Measurements from ENCODE around the gene TMEM87B.

The TMEM87B gene, protein sequence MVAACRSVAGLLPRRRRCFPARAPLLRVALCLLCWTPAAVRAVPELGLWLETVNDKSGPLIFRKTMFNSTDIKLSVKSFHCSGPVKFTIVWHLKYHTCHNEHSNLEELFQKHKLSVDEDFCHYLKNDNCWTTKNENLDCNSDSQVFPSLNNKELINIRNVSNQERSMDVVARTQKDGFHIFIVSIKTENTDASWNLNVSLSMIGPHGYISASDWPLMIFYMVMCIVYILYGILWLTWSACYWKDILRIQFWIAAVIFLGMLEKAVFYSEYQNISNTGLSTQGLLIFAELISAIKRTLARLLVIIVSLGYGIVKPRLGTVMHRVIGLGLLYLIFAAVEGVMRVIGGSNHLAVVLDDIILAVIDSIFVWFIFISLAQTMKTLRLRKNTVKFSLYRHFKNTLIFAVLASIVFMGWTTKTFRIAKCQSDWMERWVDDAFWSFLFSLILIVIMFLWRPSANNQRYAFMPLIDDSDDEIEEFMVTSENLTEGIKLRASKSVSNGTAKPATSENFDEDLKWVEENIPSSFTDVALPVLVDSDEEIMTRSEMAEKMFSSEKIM

DNA sequence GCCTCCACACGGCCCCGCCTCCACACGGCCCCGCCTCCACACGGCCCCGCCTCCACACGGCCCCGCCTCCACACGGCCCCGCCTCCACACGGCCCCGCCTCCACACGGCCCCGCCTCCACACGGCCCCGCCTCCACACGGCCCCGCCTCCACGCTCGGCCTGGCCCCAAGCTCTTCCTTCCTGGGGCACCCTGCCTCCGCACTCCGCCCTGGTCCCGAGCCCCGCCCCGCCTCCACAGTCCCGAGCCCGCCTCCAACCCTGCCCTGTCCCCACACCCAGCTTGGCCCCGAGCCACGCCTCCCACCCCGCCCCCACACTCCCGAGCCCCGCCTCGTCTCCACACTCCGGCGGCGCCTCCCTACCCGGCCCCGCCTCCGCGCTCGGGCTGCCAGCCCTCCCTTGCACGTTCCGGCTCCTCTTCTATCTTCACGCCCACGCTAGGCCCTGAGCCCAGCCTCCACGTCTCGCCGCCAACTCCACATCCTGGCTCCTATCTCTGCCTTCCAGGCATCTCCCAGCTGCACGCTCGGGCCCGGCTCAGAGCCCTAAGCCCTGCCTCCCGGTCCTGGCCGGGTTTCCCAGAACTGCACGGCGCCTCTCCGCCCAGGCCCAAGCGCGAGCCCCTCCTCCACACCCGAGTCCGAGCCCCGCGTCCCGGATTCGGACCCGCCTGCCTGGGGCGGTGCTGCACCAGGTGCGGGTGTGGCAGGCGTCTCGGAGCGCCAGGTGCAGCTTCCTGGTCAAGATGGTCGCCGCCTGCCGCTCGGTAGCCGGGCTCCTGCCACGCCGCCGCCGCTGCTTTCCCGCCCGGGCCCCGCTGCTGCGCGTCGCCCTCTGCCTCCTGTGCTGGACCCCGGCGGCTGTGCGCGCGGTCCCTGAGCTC lies at the start of gene TMEM87B:
Gene TMEM87B (plus strand): TSS at position 423 of the 883 bp plus-strand sequence. CDS start 323 bp downstream, at position 746.
- Histone ChIP-seq H3K27ac (ENCODE audit: low read depth, low read length) (peak within 1 kb of the TSS; percentile 99), H3K9ac (ENCODE audit: low read depth in 1 of 2, low read length in 2 of 2) (peak within 1 kb of the TSS; percentile 93 to 94), H3K4me1 (ENCODE audit: control insufficient read depth in 1 of 2, insufficient read depth in 2 of 2, low read length in 2 of 2) (peaks cover 44 to 45% of the 10 kb centered on the region in 2 donors), H3K9me3 (ENCODE audit: control insufficient read depth in 1 of 2, low read length in 2 of 2) (no peaks in the 10 kb centered on the region), H3K27me3 (ENCODE audit: control insufficient read depth in 1 of 2, insufficient read depth in 2 of 2, low read length in 2 of 2) (no peaks in the 10 kb centered on the region), H3K36me3 (ENCODE audit: control insufficient read depth in 1 of 2, insufficient read depth in 2 of 2, low read length in 2 of 2) (no peaks in the 10 kb centered on the region), H3K4me3 (ENCODE audit: low read depth in 1 of 2, low read length in 2 of 2) (peak within 1 kb of the TSS; percentile 91 to 95)

DNA sequence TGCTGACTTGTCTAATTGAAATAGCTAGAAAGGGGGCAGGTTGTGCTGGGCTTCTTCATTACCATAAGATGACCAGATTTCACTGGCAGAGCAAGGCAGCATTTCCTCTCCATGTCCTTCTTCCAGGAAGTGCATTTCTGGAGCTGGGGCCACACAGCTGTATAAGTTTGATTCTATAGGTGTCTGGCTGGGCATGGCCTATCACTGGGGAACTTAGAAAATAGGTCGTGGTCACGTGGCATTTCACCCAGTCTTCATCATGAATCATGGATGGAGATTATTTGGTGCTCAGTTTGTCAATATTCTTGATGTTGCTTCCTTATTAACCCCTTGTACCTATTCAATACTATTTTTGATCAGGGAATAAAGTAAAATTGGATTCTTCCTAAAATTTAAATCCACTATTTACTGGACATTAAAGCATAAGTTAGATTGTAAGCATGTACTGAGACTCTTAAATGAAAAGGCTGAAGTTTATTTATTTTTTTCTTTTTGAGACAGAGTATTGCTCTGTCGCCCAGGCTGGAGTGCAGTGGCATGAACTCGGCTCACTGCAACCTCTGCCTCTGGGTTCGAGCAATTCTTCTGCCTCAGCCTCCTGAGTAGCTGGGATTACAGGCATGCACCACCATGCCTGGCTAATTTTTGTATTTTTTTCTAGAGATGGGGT lies 49.5 kb upstream of the TMEM87B start:
- H3K36me3 ChIP-seq (ENCODE audit: control insufficient read depth in 1 of 2, insufficient read depth in 2 of 2, low read length in 2 of 2): peaks cover 0 to 25% of the 10 kb centered on the region in 2 donors
- no peak overlapping the region for H3K9ac ChIP-seq (ENCODE audit: low read depth in 1 of 2, low read length in 2 of 2)
- H3K27ac ChIP-seq (ENCODE audit: low read depth, low read length): no peak overlapping the region
- H3K4me1 ChIP-seq (ENCODE audit: control insufficient read depth in 1 of 2, insufficient read depth in 2 of 2, low read length in 2 of 2): peaks cover 2 to 3% of the 10 kb centered on the region in 2 donors
- H3K4me3 ChIP-seq (ENCODE audit: low read depth in 1 of 2, low read length in 2 of 2): no peak overlapping the region
- no peaks in the 10 kb centered on the region for H3K27me3 ChIP-seq (ENCODE audit: control insufficient read depth in 1 of 2, insufficient read depth in 2 of 2, low read length in 2 of 2)
- H3K9me3 ChIP-seq (ENCODE audit: control insufficient read depth in 1 of 2, low read length in 2 of 2): no peaks in the 10 kb centered on the region

- Histone ChIP-seq H3K27ac (ENCODE audit: low read depth, low read length) (no peak overlapping the region), H3K9ac (ENCODE audit: low read depth in 1 of 2, low read length in 2 of 2) (no peak overlapping the region), H3K36me3 (ENCODE audit: control insufficient read depth in 1 of 2, insufficient read depth in 2 of 2, low read length in 2 of 2) (peaks cover 0 to 25% of the 10 kb centered on the region in 2 donors), H3K9me3 (ENCODE audit: control insufficient read depth in 1 of 2, low read length in 2 of 2) (no peaks in the 10 kb centered on the region), H3K27me3 (ENCODE audit: control insufficient read depth in 1 of 2, insufficient read depth in 2 of 2, low read length in 2 of 2) (no peaks in the 10 kb centered on the region), H3K4me3 (ENCODE audit: low read depth in 1 of 2, low read length in 2 of 2) (no peak overlapping the region), H3K4me1 (ENCODE audit: control insufficient read depth in 1 of 2, insufficient read depth in 2 of 2, low read length in 2 of 2) (peaks cover 0 to 8% of the 10 kb centered on the region in 2 donors)
These were observed 49.0 kb upstream of the TMEM87B start for GRCh38 chr2:112006076-112006410.

DNA sequence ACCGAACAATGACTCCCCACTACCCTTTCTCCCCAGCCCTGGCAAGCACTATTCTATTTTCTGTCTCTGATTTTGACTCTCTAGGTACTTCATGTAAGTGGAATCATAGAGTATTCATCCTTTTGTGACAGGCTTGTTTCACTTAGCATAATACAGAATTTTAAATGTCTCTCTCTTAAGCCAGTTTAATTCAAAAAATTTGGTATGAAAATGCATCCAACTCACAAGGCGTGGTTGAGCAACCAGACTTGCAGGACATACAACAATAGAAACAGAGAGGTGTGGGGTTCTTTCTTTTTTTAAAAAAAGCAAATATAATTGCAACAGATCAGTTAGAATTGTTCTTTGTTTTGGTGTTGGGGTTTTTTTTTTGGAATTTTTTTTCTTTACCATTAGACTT lies 47.6 kb upstream of the TMEM87B start:
- Histone ChIP-seq H3K9ac (ENCODE audit: low read depth in 1 of 2, low read length in 2 of 2) (no peak overlapping the region), H3K4me1 (ENCODE audit: control insufficient read depth in 1 of 2, insufficient read depth in 2 of 2, low read length in 2 of 2) (peaks cover 0 to 11% of the 10 kb centered on the region in 2 donors), H3K9me3 (ENCODE audit: control insufficient read depth in 1 of 2, low read length in 2 of 2) (no peaks in the 10 kb centered on the region), H3K36me3 (ENCODE audit: control insufficient read depth in 1 of 2, insufficient read depth in 2 of 2, low read length in 2 of 2) (peaks cover 0 to 30% of the 10 kb centered on the region in 2 donors), H3K27ac (ENCODE audit: low read depth, low read length) (no peak overlapping the region), H3K27me3 (ENCODE audit: control insufficient read depth in 1 of 2, insufficient read depth in 2 of 2, low read length in 2 of 2) (no peaks in the 10 kb centered on the region), H3K4me3 (ENCODE audit: low read depth in 1 of 2, low read length in 2 of 2) (no peak overlapping the region)

- Histone ChIP-seq H3K36me3 (ENCODE audit: control insufficient read depth in 1 of 2, insufficient read depth in 2 of 2, low read length in 2 of 2) (peaks cover 0 to 33% of the 10 kb centered on the region in 2 donors), H3K9ac (ENCODE audit: low read depth in 1 of 2, low read length in 2 of 2) (no peak overlapping the region), H3K27ac (ENCODE audit: low read depth, low read length) (no peak overlapping the region), H3K27me3 (ENCODE audit: control insufficient read depth in 1 of 2, insufficient read depth in 2 of 2, low read length in 2 of 2) (no peaks in the 10 kb centered on the region), H3K4me1 (ENCODE audit: control insufficient read depth in 1 of 2, insufficient read depth in 2 of 2, low read length in 2 of 2) (peaks cover 0 to 11% of the 10 kb centered on the region in 2 donors), H3K9me3 (ENCODE audit: control insufficient read depth in 1 of 2, low read length in 2 of 2) (no peaks in the 10 kb centered on the region), H3K4me3 (ENCODE audit: low read depth in 1 of 2, low read length in 2 of 2) (no peak overlapping the region)
These were observed 46.1 kb upstream of the TMEM87B start for GRCh38 chr2:112008910-112009485.

DNA sequence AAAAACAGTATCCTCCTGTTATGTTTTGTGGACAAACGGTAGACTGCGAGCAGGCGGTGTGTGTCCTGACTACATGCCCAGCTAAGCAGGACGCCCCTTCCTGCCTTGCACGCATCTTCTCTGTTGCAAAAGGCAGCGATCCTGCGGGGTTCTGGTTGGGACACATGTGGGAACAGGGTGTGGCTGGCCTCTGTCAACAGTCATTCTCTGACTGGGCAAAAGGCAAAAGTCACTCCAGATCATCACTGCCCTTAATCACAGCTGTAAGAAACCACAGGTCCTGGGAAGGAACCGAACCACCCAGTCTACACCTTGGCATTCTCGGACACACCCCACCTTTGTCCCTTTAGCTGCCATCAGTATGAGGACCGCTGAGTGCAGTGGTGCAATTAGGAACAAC lies 44.3 kb upstream of the TMEM87B start:
- Histone ChIP-seq H3K36me3 (ENCODE audit: control insufficient read depth in 1 of 2, insufficient read depth in 2 of 2, low read length in 2 of 2) (peaks cover 0 to 33% of the 10 kb centered on the region in 2 donors), H3K4me3 (ENCODE audit: low read depth in 1 of 2, low read length in 2 of 2) (no peak overlapping the region), H3K4me1 (ENCODE audit: control insufficient read depth in 1 of 2, insufficient read depth in 2 of 2, low read length in 2 of 2) (peaks cover 0 to 11% of the 10 kb centered on the region in 2 donors), H3K9me3 (ENCODE audit: control insufficient read depth in 1 of 2, low read length in 2 of 2) (no peaks in the 10 kb centered on the region), H3K27ac (ENCODE audit: low read depth, low read length) (no peak overlapping the region), H3K9ac (ENCODE audit: low read depth in 1 of 2, low read length in 2 of 2) (no peak overlapping the region), H3K27me3 (ENCODE audit: control insufficient read depth in 1 of 2, insufficient read depth in 2 of 2, low read length in 2 of 2) (no peaks in the 10 kb centered on the region)

DNA sequence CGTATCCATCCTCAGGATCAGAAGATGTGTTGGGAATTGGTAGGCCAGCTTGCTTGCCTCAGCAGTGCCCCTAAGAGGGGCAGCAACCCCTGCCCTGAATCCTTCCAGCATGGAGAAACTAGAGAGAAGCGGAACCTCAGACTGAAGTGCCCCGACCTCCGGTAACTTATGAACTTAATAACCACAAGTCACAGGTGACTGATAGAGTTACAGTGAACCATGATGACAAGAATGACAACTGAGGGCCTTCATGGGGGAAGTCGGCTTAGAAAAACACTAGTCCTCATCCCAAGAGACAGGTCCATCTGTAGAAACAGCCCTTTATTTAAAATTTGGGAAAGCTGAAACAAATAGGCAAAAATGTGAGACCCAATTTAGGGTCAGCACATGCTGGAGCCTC lies 42.5 kb upstream of the TMEM87B start:
- peaks cover 0 to 11% of the 10 kb centered on the region in 2 donors for H3K4me1 ChIP-seq (ENCODE audit: control insufficient read depth in 1 of 2, insufficient read depth in 2 of 2, low read length in 2 of 2)
- H3K9me3 ChIP-seq (ENCODE audit: control insufficient read depth in 1 of 2, low read length in 2 of 2): no peaks in the 10 kb centered on the region
- H3K36me3 ChIP-seq (ENCODE audit: control insufficient read depth in 1 of 2, insufficient read depth in 2 of 2, low read length in 2 of 2): peaks cover 0 to 33% of the 10 kb centered on the region in 2 donors
- no peak overlapping the region for H3K27ac ChIP-seq (ENCODE audit: low read depth, low read length)
- no peak overlapping the region for H3K4me3 ChIP-seq (ENCODE audit: low read depth in 1 of 2, low read length in 2 of 2)
- H3K9ac ChIP-seq (ENCODE audit: low read depth in 1 of 2, low read length in 2 of 2): no peak overlapping the region
- H3K27me3 ChIP-seq (ENCODE audit: control insufficient read depth in 1 of 2, insufficient read depth in 2 of 2, low read length in 2 of 2): no peaks in the 10 kb centered on the region

GRCh38 chr2:112018846-112019245 lies 36.2 kb upstream of the TMEM87B start:
- H3K4me3 ChIP-seq (ENCODE audit: low read depth in 1 of 2, low read length in 2 of 2): no peak overlapping the region

GRCh38 chr2:112019569-112019982 lies 35.5 kb upstream of the TMEM87B start:
- Histone ChIP-seq H3K27ac (ENCODE audit: low read depth, low read length) (no peak overlapping the region), H3K9ac (ENCODE audit: low read depth in 1 of 2, low read length in 2 of 2) (no peak overlapping the region), H3K9me3 (ENCODE audit: control insufficient read depth in 1 of 2, low read length in 2 of 2) (no peaks in the 10 kb centered on the region), H3K27me3 (ENCODE audit: control insufficient read depth in 1 of 2, insufficient read depth in 2 of 2, low read length in 2 of 2) (no peaks in the 10 kb centered on the region), H3K4me1 (ENCODE audit: control insufficient read depth in 1 of 2, insufficient read depth in 2 of 2, low read length in 2 of 2) (peaks cover 0 to 8% of the 10 kb centered on the region in 2 donors), H3K36me3 (ENCODE audit: control insufficient read depth in 1 of 2, insufficient read depth in 2 of 2, low read length in 2 of 2) (peaks cover 0 to 10% of the 10 kb centered on the region in 2 donors), H3K4me3 (ENCODE audit: low read depth in 1 of 2, low read length in 2 of 2) (no peak overlapping the region)

More at GRCh38 chr2:112018846-112019245, 36.2 kb upstream of the TMEM87B start:
- Histone ChIP-seq H3K9ac (ENCODE audit: low read depth in 1 of 2, low read length in 2 of 2) (no peak overlapping the region), H3K4me1 (ENCODE audit: control insufficient read depth in 1 of 2, insufficient read depth in 2 of 2, low read length in 2 of 2) (peaks cover 0 to 8% of the 10 kb centered on the region in 2 donors), H3K27ac (ENCODE audit: low read depth, low read length) (no peak overlapping the region), H3K27me3 (ENCODE audit: control insufficient read depth in 1 of 2, insufficient read depth in 2 of 2, low read length in 2 of 2) (no peaks in the 10 kb centered on the region), H3K36me3 (ENCODE audit: control insufficient read depth in 1 of 2, insufficient read depth in 2 of 2, low read length in 2 of 2) (peaks cover 0 to 10% of the 10 kb centered on the region in 2 donors), H3K9me3 (ENCODE audit: control insufficient read depth in 1 of 2, low read length in 2 of 2) (no peaks in the 10 kb centered on the region)
